HG03460 (cell line): ENCODE measurements around the gene OR5K2.

Experiments used
- ATAC-seq: cut with Tn5 transposase; IDR thresholded peaks from one replicate; pipeline ENCODE4 v1.9.1; 2021; ENCODE audit not compliant: unreplicated experiment

The OR5K2 gene

DNA sequence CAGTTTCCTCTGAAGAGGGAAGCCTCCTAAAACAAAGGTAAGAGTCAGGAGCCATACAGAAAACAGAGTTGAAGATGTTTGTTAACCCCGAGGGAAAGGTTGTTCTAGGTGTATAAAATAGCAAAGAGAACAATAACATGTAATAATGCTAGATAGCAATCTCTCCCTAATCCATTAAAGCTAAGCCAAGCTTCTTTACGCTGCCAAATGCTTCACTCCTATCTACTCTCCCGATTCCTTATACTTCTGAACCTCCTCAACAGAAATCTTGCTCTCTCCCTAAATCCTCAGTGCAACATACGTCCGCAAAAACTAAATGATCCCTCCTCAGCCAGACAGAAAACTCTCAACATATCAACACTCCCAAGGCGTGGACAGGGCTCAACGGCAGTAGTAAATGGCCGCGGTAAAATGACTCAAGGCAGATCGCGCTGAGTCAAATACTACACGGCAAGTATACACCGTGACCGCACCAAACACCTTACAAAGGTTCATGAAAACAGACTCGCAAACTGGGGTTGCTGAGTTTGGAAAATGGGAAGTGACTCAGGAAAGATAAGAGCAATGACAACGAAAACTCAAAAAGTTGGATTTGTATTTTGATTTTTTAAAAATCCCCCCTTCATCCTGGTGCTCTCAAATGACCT lies 24.5 kb downstream of the OR5K2 start:
- peak; percentile 48 for ATAC-seq

GRCh38 chr3:98522544-98523281 lies 25.2 kb downstream of the OR5K2 start, which contains the start of gene CLDND1:
CLDND1 (minus strand) TSS chr3:98522902; CDS start chr3:98521424, 1,478 bp downstream.
- ATAC-seq: peak; percentile 83

- ATAC-seq: no peak
Measured at GRCh38 chr3:98525494-98525893, 28.0 kb downstream of the OR5K2 start.

DNA sequence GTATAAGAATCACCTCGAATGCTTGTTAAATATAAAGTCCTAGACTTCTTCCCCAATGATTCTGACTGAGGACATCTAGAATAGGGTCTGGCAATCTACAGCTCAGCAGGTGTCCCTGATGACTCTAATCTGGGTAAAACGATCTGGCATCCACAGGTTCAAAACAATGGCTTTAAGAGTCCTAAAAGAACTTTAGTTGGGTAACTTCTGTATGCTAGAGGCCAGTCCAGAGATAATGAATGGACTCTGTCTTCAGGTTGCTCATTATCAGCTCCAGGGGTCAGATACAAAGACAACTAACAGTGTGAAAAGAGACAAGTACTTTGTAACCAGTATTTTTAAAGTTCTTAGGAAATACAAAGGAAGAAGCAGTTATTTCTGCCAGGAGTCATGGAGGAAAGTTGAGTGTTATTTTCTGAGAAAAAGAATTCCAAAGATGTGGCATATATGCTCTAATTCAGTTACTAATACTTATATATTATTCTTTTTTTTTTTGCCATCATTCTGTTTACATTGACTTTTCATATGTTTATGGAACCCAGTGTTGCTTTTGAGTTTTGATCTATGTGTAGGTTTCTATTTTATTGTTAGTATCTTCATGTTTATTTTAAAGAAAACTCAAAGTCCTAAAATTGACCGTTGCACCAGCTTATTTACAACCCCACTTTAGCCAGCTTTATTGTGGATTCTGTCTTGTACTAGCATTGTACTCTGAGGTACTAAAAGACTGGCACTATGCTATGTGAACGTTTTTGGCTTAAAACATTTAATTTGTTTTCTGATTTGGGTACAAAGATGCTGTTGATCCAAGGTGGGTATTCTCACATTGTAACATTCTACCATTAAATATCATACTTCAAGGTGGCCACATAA lies 31.2 kb downstream of the OR5K2 start:
- ATAC-seq: no peak

GRCh38 chr3:98529856-98530459 lies 32.5 kb downstream of the OR5K2 start:
- ATAC-seq: no peak

DNA sequence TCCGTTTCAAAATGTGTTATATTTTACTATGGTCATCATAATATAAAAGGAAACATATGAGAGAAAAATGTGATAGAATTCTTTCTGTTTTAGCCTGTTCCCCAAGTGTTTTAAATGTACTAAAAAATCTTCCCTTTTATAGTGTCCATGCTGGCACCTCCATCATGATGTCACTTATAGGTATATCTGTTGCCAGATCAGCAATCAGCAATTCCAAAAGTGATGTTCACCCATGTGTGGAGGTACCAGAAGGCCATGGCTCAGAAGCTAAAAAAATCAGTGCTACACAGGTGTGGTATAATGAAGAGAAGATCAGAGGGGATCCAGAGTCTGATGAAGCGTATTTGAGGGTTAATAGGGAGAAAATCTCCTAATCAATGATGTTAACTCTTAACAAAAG lies 33.2 kb downstream of the OR5K2 start:
- no peak for ATAC-seq

- peak; percentile 20 for ATAC-seq
Measured at GRCh38 chr3:98531622-98532274, 34.3 kb downstream of the OR5K2 start, which contains the start of gene GPR15. GPR15 (plus strand) TSS chr3:98531978; CDS start chr3:98532034, 56 bp downstream.

- ATAC-seq: no peak
Measured at GRCh38 chr3:98532275-98532637, 34.8 kb downstream of the OR5K2 start.

- no peak for ATAC-seq
Measured at GRCh38 chr3:98532709-98533571, 35.5 kb downstream of the OR5K2 start.

- no peak for ATAC-seq
Measured at GRCh38 chr3:98534168-98534567, 36.7 kb downstream of the OR5K2 start.

DNA sequence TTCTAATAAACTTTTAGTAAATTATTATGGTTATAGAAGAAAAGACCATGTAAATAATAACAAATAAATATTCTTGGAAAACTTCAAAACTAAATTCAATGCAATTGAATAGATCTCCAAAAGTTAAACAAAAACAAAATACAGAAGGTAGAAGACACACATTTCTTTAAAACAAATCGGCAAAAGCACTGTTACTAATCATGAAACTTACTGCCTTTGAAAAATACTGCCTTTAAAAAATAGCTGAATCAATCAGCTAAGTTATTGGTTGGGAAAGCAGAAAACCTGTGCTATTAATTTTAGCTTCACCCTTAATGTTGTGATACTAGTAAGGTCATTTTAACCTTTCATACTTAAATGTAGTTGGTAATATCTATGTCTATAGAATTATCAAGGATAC lies 37.3 kb downstream of the OR5K2 start:
- no peak for ATAC-seq

GRCh38 chr3:98536456-98537017 lies 39.1 kb downstream of the OR5K2 start:
- ATAC-seq: peak; percentile 73

DNA sequence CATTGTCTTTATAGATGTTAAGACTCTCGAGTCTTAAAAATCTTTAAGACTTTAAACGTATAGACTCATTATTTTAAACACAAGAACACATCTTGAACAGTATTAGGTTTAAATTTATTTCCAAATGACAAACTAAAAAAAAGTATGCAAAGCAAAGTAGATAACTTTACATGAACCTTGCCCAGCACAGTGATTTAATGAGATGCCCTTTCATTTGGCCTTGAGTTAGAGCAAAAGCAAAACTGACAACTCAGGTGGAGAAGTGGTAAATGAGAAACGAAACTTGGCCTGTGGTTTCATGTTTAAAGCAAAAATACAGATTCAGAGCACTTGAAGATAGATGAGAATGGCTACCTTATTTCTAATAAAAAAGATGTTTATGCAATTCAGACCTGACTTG lies 42.9 kb downstream of the OR5K2 start:
- peak; percentile 41 for ATAC-seq

DNA sequence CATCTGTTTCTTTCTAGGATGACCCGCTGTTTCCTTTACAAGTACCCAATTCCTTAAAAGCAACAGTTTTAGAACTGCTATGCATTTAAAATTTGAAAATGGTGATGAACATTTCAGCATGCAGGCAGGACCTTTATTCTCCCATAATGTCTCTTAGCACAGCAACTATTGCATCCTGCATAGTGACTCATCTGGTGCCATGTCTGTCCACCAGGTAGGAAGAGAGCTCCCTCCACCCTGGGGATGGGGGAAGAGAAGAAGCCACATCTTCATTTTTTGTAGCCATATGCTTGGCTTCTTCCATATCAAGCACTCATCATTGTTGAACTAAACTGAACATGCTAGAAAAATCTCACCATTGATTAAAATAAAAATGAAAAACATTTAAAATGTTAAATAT lies 44.2 kb downstream of the OR5K2 start:
- no peak for ATAC-seq

- no peak for ATAC-seq
Measured at GRCh38 chr3:98542623-98543022, 45.1 kb downstream of the OR5K2 start.

DNA sequence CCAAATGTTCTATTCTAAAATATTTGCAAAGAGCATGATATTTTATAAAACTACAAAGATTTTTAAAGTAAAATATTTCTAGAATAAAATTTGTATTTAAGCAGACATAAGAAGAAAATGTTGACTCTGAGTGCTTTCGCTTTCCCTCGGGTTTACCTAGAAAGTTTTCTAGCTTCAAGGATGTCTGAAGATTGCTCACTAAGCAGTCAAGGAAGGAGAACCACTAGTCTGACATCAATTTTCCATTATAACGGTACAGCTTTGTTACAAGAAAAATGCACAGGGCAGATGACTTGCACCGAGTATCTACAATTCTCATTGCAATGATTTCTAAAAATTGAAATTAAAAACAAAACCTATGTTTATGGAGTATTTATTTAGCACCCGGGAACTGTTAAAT lies 48.5 kb downstream of the OR5K2 start:
- ATAC-seq: peak; percentile 47
